HL-60/S4 (cell line): ENCODE measurements around the gene CCNL1.

Experiments
- in situ Hi-C: fragments of 300-500 bp; cut with MboI; formaldehyde crosslinking; loops from 2 replicates; pipeline ENCODE4 v1.14.3; 2022; ENCODE audit warnings: low sequenced_read_pairs

CCNL1 gene

DNA sequence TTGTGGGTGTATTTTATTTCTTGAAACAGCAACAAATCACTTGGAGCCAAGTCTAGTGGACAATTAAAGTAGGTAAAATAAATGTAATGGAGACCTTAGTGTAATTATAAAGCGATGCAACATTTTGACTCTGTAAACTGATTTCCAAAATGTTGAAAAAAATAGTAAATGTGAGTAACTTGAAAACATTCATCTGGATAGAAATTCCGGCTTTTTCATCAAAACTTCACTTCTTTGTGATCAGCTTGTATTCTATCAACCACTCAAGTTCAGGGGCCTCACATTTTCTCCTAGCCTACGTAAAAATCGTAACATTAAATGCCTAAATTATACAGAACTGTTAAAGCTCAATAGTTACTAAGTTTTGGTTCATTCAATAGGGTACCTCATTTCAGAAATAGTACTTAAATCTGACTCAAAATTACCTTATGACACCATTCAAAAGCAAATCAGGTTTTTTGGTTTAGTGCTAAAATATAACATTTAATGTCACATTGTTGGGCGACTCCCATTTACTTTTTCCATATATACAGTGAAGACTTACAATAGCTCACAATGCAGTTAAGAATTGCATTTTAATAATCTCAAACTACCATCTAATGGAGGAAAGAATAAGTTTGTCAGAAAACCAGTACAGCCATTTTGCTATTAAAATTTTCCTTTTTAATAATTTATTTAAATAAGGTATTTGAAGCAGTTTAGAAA, 12.7 kb downstream of the CCNL1 start:
- in situ Hi-C loops: no loop called here

DNA sequence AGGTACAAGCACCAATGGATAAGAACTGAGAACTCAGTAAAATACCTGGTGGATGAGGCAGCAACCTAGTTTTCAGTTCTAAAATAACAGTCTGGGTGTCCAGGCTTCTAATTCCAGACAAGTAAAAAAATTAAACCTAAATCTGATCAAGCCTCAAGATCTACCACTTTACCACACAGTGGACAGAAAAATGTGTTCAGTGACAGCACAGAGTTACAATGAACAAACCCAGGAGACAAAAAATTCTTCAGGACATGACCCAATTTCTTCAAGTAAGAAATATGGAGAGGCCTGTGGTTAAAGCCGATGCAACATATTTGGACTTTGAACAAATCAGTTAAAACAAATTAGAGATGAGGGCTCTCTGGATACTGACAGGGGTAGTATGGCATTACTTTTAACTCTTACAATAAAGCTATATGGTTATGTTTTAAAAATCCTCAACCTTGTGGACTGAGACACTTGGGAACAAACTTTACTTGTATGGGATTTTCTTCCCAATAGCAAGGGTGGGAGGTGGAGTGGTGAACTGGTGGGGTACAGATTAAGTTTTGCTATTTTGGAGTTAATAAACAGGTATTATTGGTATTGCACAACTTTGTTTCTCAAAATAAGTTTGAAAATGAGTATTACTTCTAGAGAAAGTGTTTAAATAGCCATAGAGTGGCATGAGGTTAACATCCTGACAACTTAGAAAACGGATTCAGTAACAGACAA, 14.2 kb downstream of the CCNL1 start:
- in situ Hi-C loops: no loop called here

DNA sequence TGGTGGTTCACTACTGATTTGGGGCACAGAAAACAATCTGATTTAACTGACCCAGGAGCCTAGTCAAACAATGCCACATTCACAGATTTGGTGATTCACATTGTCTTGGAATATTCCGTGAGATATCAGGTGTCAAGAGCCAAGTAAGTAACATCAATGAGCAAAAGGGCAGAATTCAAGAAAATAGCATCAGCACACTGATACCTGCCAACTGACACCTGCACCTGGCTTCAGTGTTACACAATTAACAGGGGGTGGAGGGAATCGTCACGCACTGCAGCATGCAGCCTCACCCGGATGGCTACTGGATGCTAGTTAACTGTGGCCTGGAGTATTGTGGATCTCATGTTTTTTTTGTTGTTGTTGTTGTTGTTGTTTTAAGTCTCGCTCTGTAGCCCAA, 17.6 kb downstream of the CCNL1 start:
- in situ Hi-C loops: no loop called here

DNA sequence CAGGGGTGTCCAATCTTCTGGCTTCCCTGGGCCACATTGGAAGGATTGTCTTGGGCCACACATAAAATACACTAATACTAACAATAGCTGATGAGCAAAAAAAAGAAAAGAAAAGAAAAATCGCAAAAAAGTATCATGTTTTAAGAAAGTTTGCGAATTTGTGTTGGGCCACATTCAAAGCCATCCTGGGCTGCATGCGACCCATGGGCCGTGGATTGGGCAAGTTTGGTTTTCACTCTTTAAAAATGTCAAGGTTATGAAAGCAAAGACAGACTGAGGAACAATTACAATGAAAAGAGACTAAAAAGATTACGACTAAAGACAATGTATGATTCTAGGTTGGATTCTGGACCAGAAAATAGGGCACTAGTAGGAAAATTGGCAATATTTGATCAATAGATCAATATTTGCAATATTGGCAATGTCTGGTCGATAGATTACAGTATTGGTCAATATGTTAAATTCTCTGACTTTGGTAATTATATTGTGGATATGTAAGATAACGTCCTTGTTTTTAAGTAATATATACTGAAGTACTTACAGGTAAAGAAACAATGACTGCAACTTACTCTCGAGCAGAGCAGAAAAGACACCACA, 19.9 kb downstream of the CCNL1 start:
- in situ Hi-C loops: no loop called here

DNA sequence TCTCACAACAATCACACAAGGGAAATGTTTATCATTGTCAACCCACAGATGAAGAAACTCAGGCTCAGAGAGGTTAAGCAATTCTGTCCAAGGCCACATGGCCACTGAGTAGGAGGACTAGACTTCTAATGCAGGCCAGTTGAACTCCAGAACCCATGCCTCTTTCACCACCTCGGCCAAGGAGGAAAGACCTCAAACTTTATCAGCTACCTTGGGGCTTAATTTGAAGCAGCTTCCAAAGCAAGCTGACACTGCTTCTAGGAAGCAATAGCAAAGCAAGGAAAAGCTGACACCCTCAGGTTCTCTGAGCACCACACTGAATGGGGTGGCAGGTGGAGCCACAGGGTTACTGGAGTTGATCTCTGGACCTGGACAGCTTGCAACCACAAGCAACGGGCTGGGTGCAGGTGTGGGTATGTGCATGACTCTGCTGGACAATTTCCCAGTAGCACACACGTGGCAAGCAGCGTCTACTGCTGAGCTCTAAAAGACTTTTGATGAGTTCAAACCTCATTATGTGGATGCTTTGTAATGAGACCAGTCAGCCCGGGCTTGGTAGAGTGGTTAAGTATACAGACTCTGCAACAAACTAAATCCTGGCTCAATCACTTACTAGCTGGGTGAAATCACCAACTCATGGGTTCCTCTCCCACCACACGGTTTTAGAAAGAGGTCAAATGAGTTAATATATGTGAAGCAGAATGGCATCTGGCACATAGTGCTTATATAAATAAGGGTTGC, 23.1 kb downstream of the CCNL1 start:
- in situ Hi-C loops: no loop called here

DNA sequence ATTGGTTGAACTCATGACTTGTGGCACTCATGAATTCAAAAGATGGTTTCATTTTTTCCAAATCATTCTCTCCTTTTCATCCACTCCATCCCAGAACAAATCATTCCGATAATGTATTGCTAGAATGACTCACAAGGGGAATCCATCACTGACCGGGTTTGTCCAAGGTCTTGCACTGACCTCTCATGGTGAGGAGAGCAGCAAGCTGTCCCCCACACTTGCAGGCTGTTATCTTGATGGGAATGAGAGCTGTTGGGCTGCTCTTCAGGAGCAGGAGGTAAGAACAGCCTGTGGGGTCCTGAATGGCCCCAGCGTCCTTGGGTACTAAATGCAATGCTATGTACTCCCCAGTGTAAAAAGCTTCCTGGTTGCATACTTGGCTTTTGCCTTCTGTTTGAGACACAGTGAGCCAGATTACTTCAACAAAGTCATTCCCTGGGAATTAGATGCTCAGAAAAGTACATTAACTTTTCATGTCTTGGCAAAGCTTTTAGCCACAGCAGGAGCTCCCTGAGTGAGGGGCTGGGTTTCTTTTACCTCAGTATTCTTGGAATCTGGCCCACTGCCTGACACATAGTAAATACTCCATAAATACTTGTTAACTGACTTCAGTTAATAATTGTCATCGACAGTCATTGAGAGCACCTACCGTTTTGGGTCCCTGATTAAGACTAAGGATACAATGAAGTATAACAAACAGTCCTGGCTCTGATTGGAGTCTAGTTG, 24.1 kb downstream of the CCNL1 start:
- in situ Hi-C loops: no loop called here

DNA sequence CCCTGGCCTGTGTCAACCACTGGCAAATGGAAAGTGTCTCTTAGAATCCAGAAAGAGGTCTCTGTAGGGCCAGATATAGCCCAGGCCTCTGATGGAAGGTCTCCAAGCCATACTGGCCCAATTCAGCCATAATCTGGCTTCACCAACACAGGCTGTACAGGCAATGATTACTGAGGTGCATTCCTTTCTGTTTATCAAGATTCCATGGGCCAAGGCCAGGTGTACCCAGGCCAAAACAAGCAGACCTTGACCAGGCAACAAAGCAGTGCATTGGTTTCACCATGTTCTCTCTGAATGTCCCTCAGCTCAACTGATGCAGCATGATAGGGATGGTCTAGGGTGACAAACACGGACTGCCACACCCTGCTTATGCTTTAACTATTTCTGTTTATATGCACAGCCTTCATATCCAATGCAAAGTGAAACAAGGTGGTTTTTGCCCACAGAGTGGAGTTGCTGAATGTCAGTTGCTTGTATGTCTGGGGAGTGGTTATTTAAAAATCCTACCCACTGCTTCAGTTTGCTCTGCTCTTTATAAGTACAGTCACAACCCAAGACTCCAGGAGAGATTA, 25.2 kb downstream of the CCNL1 start:
- in situ Hi-C loops: no loop called here

DNA sequence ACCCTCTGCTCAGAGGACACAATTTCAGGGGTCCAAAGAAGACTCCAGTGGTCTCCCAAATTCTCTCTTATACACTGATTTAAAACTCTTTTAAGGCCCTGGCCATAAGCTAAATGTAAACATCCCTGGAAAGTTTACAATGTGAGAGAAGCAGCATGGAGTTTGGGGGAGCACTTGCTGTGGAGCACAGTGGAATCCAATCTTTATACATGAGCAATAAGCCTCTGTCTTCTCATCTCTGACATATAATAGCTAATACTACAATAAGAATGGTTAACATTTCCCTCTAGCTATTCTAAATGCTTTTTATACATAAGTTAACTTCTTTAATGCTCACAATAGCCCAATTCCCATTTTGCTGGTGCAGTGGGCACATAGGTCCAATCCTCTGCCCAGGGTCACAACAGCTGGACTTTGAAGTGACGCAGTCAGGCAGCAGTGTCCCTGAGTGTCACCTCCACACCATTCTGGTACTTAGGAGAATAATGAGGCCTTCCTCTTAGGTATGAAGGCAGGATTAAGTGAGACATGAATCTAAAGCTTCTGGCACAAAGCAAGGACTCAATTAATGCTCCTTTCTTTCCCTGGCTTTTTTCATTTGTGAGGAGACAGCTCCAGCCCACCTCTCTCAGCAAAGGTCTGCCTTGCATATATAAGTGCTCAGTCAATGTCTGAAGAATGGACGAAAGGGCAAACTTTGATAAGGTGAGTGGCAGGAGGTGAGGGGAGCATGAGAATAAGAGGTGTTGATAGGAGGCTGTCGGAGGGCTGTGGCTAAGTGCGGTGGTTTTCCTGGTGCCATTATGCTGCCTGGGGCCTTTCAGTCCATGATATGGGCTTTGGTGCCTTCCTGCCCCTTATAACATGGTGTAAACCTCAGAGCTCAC, 26.3 kb downstream of the CCNL1 start:
- in situ Hi-C loops: no loop called here

DNA sequence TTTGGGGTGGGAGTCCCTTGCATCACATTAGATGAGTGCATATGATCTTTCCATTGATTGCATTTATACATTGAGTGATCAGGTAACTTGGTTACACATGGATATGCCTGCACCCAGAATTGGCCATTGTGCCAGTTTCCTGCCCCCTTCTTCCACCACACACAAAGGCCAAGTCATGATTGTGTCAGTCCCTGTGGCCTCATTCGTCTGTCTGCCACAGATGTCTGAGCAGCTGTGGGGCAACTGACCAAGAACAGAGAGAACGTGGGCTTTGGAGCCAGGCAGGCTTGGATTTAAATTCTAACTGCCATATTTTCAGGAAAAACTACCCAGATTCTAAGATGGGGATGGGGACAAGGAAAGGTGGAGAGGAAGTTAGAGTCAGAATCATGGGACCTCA, 27.0 kb downstream of the CCNL1 start:
- in situ Hi-C loops: no loop called here

DNA sequence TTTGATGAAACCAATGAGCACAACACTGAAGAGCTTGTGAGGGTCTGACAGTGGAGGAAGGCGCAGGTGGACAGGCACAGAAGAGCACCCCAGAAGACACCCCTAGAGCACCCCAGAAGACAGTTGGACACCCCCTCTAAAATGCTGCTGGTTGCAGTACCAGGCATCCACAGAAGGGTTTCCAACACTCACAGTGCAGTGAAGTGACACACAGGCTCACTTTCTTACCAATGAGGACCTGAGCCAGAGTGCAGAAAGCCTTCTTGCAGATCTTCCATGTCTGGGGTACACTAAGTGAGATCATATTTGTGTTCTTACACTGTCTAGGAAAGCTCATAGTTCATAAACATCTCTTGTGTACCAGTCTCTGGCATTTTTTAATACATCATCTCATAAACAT, 27.6 kb downstream of the CCNL1 start:
- in situ Hi-C loops: no loop called here

DNA sequence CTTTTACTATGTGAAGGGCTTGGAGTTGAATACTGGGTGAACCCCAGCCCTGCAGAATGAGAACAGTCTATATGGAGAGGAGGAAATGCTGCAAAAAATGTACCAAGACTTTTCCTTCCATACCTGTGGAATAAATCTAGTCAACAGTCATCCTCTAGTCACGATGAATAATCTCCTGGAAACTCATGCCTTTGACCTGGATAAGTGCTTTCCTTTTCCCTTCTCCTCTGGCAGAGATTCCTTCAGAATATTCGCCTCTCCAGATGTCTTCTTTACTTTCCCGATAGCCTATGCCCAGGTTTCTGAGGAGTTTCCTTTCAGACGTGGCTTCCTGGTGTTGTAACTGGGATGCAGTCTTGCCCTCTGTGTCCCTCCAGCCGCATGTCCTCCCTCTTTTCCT, 28.1 kb downstream of the CCNL1 start:
- in situ Hi-C loops: no loop called here

DNA sequence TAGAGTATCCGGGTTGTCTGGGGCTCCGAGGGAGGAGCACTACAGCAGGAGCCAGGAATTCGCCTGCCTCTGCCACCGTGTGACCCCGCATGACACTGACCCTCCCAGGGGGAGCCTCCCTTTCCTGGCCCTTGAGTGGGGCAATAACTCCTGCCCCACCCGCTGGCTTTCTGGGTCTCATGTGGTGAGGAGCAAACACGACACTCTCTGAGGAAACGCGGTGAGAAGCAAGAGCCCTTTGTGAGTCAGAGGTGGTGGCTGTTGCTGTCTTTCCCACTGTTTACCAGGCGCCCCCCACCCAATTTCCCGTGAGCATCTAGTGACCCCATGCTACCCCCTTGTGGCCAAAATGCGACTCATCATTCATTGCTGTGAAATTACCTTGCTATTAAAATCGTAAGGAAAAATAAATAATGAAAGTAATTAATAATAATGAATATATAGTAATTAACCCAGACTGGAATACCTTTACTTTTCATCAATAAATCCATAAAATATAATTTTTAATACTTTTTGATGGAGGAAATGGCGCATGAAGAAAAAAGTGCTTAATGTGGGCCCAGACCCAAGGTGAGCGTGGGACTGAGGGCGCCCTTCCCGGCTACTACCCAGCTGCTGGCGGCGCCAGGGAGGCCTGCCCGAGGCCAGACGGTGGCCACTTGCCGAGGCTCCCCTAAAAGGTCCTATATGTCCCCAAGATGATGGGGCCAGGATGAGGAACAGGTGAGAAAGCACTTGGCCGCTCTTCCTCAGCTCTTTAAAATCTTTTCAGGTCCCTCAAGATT, 29.3 kb downstream of the CCNL1 start:
- in situ Hi-C loops: no loop called here

DNA sequence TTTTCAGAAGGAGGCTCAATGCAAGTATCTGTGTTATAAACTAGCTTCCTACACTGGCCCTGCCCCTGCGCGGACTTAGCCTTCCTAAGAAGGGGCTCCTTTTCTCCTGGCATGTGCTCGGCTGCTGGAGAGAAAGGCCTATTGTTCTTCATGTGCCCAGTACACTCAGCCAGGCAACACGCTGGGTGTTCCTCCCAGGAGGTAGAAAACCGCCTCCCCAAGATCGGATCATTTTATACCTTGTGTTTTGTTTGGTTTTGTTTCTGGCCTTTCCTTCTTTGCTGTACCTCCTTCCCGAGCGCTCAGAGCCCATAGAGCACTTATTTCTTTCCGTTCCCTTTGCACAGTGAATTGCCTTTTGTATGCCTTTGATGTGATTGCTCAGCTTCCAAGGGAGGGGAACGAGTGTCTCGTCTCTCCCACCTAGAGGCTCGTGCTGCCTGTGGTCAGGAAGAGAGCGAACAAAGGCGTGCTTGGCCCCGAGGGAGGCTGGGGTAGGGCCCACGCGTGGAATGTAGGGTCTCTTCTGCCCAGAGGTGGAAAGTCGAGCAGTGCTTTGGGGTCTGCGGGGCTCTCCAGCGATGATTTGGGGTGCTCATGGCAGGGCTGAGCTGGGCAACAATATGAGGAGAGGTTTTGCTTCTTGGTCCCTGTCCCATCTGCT, 30.0 kb downstream of the CCNL1 start:
- in situ Hi-C loops: no loop called here

DNA sequence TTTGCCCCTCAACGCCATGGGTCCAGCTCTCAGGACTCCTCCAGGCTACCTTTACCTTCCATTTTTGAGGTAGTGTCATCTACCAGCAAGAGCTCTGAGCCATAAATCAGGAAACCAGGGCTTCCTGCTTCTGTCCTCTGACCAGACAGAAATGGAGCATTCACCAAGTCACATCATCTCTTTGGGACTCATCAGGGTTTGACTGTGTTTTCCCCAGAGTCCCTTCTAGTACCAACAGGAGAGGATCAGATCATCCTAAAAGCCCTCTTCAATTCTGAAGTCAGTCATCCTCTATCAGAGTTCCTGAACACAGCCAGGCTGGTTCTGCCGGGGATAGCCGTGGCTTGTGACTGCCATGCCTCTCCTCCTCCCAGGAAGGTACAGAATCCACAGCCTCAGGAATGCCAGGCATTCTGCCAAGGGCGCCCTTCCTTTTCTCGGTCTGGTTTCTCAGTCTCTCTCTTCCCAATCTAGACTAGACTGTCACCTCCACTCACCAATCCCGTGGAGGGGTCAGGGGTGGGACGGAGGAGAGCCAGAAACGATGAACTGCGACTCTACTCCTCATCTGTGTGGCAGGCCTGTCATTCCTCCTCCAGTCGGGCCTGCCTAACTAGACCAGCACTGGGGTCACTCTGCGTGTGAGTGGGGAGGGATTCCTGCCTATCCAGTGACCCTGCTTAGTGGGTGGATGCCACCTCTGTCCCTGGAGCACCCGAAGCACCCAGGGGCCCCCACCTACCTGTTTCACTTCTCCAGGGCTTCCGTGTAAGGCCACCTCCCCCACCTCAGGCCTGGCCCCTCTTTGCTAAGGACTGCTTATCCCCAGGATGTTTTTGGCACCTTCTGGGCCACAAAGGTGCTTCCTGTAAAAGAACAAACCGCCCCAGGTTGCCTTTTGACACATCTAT, 30.9 kb downstream of the CCNL1 start:
- in situ Hi-C loops: no loop called here

DNA sequence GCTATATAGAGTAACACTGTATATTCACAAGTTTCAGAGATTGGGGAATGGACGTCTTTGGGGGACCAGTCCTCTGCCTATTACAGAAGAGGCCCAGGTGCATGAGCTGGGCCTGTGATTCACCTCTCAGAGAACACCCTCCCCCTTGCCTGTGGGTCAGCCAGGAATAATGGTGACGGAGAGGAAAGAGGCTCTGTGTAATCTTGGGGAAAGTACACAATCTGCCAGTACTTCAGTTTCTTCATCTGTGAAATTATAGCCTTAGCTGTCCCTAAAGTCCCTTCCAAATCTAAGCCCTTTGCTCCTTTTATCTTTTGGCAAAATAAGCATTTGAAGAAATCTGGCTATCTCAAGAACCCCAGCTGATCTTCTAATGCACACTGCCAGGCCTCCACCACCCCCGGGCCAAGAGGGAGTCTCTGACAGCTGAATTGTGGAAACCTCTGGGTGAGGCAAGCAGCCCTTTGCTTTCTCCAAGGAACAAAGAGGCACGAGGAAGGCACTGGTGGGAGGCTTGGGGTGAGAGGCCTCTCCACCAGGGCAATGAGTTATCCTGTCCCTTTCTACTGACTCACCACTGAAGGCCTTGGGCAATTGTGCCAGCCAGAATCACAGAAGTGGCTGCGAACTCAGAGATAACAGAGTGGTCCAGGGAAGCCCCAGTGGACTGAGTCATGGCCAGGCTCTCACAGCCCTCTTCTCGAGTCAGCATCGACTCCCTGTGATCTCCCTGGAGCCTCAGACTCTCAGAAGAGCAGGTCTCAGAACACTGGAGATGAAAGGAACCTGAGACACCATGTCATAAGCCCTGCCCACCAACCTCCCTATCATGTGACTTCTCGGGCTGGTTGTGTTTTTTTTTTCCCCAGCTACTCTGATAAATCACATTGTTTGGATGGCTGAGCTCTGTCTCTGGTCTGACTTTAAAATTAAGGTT, 31.8 kb downstream of the CCNL1 start:
- in situ Hi-C loops: no loop called here

DNA sequence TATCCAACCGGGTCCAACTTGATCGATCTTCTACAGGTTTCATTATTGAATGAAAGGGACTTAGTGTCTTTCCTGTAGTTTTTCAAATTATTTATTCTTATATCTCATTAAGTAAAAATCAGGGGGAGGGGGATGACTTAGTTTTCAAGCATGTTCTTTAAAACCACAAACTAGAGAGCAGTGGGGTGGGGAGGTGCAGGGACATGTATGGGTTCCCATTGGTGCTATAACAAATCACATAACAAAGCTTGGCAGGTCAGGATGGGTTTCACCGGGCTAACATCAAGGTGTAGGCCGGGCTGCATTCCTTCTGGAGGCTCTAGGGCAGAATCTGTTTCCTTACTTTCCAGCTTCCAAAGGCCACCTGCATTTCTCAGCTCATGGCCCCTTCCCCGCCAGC, 32.7 kb downstream of the CCNL1 start:
- in situ Hi-C loops: no loop called here
